Measurements from ENCODE around the gene PEX13. TPM values are rescaled to one million over a fixed set of nuclear protein-coding genes. Genes with fewer than 3 reads are reported as not detected.

PEX13 gene
- 8.6 TPM for polyA plus RNA-seq (2012; ENCODE audit: insufficient read depth, insufficient read length, low read depth)

GRCh38 chr2:61017556-61018317 is at the start of gene PEX13, which contains the start of gene PUS10:
Gene PEX13, plus strand, starts transcription at chr2:61017720. Its CDS starts 40 bp downstream, at chr2:61017760.
Gene PUS10, minus strand, starts transcription at chr2:61018255. Its CDS starts 6,365 bp downstream, at chr2:61011890.
- peak within 1 kb of the TSS; percentile 94 for H3K4me3 ChIP-seq (ENCODE audit: low read depth, low read length)
- no peak for TF ChIP-seq CTCF (IDR thresholded peaks at IDR 0.05; ENCODE audit: low read depth, low read length)
- H3K36me3 ChIP-seq = no peaks in the 10 kb centered on the region
- no peaks in the 10 kb centered on the region for H3K9me3 ChIP-seq
- H3K4me1 ChIP-seq = no peaks in the 10 kb centered on the region
- DNase-seq = peak; percentile 68
- no peaks in the 10 kb centered on the region for H3K27me3 ChIP-seq

GRCh38 chr2:60972889-60973656 is 44.4 kb upstream of the PEX13 start:
- H3K9me3 ChIP-seq = no peaks in the 10 kb centered on the region
- no peak for TF ChIP-seq CTCF (IDR thresholded peaks at IDR 0.05; ENCODE audit: low read depth, low read length)
- H3K36me3 ChIP-seq = no peaks in the 10 kb centered on the region
- H3K4me1 ChIP-seq = no peaks in the 10 kb centered on the region
- no peak overlapping the region for H3K4me3 ChIP-seq (ENCODE audit: low read depth, low read length)
- DNase-seq = no peak
- no peaks in the 10 kb centered on the region for H3K27me3 ChIP-seq

GRCh38 chr2:60973705-60974104 is 43.8 kb upstream of the PEX13 start:
- no peak for TF ChIP-seq CTCF (IDR thresholded peaks at IDR 0.05; ENCODE audit: low read depth, low read length)
- Histone ChIP-seq H3K4me1 (no peaks in the 10 kb centered on the region), H3K4me3 (ENCODE audit: low read depth, low read length) (no peak overlapping the region), H3K9me3 (no peaks in the 10 kb centered on the region), H3K27me3 (no peaks in the 10 kb centered on the region), H3K36me3 (no peaks in the 10 kb centered on the region)
- no peak for DNase-seq

- no peak for DNase-seq
- TF ChIP-seq CTCF (IDR thresholded peaks at IDR 0.05; ENCODE audit: low read depth, low read length) = no peak
- Histone ChIP-seq H3K9me3 (no peaks in the 10 kb centered on the region), H3K27me3 (no peaks in the 10 kb centered on the region), H3K36me3 (no peaks in the 10 kb centered on the region), H3K4me3 (ENCODE audit: low read depth, low read length) (no peak overlapping the region), H3K4me1 (no peaks in the 10 kb centered on the region)
These were observed 42.9 kb upstream of the PEX13 start for GRCh38 chr2:60974652-60975051.

- Histone ChIP-seq H3K4me1 (no peaks in the 10 kb centered on the region), H3K36me3 (no peaks in the 10 kb centered on the region), H3K4me3 (ENCODE audit: low read depth, low read length) (no peak overlapping the region), H3K27me3 (no peaks in the 10 kb centered on the region), H3K9me3 (no peaks in the 10 kb centered on the region)
- DNase-seq = no peak
- no peak for TF ChIP-seq CTCF (IDR thresholded peaks at IDR 0.05; ENCODE audit: low read depth, low read length)
These were observed 41.2 kb upstream of the PEX13 start for GRCh38 chr2:60976256-60976850.
